HG02588 (cell line): ENCODE data around the gene INPP5F.
A peak's percentile ranks its signal among the peaks of the same experiment; 100 is the strongest.

Experiments used
- ATAC-seq: cut with Tn5 transposase; IDR thresholded peaks from one replicate; pipeline ENCODE4 v1.9.1; 2021; ENCODE audit warnings: mild to moderate bottlenecking, moderate library complexity; ENCODE audit not compliant: unreplicated experiment

Gene INPP5F

DNA sequence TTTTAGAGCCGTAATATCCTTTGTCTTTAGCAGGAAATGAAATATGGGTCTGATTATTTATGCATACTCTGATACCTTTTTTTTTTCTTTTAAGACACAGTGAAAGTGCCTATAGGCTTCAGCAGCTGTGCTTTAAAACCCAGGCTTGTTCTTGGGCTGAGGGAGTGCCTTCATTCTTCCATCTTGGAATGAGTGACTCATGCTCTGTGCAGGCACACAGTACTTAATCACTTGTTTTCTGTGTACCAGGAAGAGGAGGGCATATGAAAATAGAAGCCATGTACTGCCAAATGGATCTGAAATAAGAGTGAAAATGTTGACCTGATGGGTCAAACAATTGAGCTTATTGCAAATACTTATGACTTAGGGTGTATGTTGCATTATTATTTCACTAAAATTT is 12.0 kb downstream of the INPP5F start:
- no peak for ATAC-seq

DNA sequence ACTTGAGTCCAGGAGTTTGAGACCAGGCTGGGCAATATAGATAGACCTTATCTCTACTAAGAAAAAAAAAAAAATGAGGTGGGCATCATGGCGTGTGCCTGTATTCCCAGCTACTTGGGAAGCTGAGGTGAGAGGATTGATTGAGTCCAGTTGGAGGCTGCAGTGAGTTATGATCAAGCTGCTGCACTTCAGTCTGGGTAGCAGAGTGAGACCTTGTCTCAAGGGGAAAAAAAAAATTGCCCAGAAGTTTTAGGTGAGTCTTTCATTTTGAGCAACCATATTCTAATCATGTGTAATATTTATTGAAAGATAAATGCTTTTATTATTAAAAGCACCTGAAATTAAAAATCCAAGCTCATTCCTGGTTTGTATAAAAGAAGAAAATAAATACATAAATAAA is 13.1 kb downstream of the INPP5F start:
- no peak for ATAC-seq

DNA sequence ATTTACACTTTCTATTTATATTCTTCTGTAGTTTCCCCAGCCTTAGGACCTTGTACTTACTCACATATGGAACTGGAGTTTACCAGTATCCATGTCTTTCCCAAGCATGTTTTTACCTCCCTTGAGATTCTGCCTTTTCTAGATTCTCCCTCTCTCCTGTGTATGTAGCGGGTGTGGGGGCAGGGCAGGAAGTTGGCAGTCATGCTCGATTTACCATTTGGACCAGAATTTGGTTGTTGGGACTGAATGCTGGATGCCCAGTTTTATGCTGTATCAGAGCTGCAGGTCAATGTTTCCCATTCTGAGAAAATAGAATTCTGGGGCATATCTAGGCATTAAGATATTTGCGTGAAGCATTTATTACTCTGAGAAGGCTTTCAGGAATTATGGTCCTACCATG is 14.2 kb downstream of the INPP5F start:
- ATAC-seq, result no peak

DNA sequence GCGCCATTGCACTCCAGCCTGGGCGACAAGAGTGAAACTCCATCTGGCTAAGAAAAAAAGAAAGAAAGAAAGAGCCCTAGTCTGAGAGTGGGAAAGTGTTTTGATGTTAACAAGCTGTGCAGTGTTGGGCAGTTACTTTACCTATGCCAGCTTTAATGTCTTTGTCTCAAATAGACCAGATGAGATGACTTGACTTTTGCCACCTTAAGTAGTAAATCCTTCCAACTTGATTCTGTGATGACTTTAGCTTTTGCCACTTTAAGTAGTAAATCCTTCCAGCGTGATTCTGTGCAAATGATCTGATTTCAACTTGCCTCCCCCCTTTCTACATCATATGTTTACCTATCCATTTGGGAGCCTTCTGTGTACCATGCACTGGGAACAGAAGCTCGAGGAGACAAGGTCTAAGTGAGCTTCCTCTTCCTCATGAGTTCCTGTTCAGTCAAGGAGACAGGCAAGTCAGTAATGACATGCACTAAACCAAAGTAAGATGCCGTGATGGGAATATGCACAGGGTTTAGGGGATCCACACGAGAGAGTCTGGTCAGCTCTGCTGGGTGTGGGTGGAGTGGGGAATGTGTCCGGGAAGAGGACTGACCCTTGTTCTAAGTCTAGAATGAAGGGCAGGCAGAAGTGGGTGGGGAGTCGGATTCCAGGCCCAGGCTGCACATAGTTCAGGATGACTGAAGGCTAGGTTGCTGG is 17.2 kb downstream of the INPP5F start:
- ATAC-seq, result no peak

DNA sequence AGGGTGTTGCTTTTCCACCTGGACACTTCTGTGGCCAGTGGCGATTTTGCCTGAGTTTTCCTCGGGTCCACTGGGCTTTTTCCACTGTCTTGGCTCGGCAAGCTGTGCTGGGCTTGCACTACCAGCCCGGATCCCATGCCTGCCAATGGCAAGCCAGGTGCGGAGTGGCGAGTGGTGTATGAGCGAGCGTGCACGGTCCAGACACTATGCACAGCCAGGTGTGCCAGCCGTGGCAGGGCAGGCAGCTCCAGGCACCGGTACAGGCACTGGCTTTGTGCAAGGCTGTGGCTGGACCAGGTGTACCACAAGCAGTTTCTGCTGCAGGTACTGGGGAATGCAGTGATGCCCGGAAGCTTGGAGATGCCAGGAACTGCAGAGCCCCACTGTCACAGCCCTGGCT is 22.1 kb downstream of the INPP5F start:
- no peak for ATAC-seq

DNA sequence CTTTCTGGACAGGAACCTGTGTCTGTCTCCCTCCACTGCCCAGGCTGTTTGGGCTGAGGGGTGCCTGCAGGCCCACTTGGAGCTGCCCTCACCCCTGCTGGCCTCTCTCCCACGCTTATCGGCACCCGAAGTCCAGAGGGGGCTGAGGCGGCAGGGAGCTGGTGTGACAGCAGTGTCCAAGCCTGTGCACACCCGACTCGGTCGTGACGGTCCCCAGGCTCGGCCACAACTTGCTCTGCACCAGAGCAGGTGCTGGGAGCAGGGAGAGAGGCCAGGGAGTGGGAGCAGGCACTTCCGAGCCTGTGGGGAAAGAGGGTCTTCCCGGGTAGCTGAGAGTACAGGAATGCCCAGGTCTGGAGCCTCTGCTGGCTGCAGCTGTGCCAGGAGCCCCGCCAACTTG is 23.0 kb downstream of the INPP5F start:
- ATAC-seq, result no peak

DNA sequence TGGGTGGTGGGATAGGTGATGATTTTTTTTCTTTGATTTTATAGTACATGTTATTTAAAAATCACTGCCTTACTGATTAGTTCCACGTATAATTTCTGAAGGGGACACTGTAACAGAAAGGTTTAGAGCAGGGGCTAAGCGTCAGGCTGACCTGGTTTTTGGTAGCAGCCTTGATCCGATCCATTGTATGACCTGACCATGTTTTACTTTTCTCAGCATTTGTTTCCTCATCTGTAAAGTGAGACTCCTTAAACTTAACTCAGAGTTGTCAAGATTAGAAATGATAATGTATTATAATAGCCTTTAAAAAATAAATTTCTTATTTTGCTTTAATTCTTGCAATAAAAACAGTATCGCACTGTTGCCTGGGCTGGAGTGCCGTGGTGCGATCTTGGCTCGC is 23.6 kb downstream of the INPP5F start:
- no peak for ATAC-seq

DNA sequence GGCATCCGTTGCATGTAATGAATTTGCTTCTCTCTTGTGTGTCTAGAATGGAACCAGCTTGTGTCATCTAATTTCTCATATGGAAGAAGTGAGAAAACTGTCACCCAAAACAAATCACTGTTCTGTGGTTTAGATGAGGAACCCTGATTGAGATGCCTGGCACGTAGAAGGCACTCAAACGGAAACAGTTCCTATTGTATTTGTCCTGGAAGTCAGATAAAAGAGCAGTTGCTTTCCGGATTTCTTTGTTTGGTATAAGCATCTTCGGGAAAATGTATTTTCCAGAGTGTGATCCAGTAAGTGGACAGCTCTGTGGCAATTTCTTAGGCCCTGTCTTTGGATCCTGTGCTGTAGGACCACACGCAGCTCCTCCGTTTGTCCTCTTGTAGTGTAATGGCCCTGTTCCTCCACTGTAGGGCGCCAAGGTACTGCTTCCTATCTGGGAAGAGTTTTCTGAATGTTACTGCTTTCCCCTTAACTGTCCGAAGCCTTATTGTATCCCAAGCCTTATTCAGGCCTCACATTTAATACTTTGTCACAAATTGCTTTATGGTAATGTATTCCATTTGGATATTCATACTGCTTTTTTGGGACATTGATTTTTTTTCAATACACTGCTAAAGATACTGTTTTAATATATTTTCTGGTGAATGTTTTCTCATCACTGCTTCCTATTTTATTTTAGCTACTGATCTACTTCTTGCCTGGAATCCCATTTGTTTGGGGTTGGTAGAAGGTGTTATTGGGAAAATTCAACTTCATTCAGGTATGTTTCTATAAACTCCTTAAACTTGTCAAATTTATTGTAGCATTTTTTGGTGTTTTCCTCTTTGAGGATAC is 24.8 kb downstream of the INPP5F start:
- ATAC-seq, result peak; percentile 71

DNA sequence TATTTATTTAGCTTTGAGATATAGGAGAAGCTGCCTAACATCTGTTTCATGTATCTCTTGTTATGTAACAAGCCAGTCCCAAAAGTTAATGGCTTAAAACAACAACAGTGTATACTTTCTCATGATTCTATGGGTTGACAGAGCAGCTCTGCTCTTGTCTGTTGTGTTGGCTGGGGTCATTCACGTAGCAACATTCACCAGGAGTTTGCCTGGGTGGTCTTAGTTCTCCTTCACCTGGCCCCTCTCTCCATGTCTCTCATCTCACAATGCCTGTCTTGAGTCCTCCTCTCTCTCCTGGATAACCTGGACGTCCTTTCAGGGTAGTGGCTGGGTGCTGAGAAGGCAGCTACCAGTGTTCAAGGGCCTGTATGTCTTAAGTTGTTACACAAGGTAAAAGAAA is 27.5 kb downstream of the INPP5F start:
- ATAC-seq, result no peak

DNA sequence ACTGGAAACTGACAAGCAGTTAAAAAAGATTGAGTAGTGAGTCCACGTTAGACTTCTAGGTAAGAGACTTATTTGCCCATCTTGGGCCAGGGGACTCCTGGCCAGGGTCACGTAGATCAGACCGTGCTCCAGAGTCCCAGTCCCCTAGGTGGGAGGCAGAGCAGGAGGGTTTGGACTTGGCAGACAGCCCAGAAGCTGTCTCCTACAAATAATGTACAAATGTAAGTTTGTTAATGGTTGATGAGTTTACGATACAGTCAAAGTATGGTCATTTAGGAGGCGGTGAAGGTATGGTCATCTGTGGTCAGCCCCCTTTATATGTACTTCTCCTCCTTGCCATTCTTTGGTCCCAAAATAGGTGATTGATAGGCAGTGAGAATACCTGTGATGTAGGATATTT is 28.2 kb downstream of the INPP5F start:
- no peak for ATAC-seq

DNA sequence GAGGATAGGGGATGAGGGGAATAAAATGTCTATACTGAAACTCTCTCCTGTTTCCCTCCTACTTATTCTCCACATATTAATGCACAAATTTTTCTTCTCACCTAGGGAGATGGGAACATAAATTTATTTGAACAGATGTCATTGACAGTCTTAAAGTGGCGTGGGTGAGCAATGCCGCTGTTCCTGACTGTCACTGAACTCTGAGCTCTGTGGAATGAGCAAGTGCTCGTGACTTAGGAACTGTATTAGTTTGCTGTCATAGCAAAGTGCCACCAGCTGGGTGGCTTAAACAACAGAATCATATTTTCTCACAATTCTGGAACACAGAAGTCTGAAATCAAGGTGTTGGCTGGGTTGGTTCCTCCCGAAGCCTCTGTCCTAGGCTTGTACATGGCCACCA is 29.1 kb downstream of the INPP5F start:
- ATAC-seq, result no peak

DNA sequence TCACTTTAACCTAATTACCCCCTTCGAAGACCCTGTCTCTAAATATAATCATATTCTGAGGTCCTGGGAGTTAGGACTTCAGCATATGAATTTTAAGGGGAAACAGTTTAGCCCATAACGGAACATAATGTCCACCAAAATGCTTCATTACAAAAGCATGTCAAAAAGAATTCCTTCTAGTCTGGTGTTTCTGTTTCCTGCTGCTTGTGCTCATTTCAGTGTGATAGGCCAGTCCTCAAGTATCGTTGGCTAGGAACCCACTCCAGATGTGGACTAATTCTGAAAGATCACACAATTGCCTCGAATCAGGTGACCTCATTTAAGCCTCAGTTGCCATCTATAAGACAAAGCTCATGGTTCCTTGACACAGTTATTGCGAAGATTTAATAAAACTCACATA is 29.6 kb downstream of the INPP5F start:
- ATAC-seq, result no peak

DNA sequence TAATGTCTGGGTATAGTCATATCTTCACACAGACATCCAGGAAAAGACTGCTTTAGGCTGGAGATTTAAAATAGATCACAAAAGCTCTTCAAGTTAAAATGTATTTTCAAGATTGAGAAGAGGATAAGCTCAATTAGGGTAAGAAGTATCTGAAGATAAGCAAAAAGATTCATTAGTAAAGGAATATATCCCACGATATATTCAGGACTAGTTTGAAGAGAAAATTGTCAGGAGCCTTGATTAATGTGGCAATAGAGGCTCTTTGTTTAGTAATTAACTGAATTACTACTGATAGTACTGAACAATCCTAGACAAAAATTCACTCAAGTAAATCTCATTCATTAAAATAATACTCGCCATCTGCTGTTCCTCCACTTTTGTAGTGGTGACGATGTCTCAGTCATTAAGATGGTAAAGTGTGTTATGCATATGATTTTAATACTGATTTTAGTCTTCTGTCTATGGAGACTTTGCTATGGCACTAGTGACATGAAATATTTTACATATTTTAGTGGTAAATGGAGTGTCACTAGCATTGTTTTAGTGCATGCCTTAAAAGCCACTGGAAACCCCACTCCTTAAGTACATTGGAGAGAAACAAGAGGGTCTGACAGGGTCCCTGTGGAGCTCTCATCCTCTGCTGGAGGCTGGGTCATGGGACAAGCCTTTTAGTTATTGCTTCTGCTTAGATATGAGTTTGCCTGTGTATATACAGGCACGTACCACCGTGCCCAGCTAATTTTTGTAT is 32.8 kb downstream of the INPP5F start:
- no peak for ATAC-seq

DNA sequence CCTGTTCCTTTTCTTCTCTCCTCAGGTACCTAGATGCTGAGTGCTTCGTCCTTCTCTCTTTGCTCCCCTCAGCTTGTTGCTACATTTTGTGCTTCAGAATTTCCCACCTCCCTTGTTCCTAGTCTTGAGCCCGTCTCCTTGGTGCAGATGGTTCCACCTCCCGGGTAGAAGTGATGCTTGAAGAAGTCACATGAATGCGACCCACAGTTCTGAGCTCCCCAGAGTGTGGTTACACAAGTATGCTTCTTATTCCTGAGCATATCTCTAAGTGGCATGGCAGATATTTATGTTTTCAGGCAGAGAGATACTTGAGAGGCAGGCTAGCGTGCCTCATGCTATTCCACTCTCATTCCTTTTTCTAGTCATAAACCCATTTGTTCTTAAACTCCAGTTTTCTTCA is 34.0 kb downstream of the INPP5F start:
- no peak for ATAC-seq

DNA sequence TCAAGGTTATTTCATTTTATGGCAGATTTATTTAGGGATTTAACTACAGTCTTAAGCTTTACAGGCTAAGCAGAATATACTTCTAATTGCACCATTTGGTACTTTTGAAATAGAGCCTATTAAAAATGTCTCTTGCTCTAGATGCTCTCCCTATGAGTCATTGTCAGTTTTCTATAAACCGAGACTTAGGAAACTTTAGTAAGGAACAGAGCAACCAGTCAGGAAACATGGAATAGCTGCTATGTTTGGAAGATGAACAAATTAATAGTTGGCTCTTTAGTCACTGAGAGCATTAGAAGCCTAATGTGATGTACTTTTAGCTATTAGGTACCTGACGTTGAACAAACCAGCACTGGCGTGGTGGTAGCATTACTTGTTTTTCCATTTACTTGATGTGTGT is 35.3 kb downstream of the INPP5F start:
- ATAC-seq, result no peak

DNA sequence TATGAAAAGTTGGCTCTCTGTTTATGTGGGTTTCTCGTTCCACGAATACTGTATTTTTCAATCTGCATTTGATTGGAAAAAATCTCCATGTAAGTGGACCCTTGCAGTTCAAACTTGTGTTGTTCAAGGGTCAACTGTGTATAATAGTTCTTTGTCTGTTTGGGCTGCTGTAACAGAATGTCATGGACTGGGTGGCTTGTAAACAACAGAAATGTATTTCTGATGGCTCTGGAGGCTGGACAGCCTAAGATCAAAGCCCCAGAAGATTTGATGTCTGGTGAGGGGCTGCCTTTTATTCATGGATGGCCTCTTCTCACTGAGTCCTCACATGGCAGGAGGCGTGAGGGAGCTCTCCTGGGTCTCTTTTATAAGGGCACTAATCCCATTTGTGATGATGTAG is 36.2 kb downstream of the INPP5F start:
- ATAC-seq, result no peak

DNA sequence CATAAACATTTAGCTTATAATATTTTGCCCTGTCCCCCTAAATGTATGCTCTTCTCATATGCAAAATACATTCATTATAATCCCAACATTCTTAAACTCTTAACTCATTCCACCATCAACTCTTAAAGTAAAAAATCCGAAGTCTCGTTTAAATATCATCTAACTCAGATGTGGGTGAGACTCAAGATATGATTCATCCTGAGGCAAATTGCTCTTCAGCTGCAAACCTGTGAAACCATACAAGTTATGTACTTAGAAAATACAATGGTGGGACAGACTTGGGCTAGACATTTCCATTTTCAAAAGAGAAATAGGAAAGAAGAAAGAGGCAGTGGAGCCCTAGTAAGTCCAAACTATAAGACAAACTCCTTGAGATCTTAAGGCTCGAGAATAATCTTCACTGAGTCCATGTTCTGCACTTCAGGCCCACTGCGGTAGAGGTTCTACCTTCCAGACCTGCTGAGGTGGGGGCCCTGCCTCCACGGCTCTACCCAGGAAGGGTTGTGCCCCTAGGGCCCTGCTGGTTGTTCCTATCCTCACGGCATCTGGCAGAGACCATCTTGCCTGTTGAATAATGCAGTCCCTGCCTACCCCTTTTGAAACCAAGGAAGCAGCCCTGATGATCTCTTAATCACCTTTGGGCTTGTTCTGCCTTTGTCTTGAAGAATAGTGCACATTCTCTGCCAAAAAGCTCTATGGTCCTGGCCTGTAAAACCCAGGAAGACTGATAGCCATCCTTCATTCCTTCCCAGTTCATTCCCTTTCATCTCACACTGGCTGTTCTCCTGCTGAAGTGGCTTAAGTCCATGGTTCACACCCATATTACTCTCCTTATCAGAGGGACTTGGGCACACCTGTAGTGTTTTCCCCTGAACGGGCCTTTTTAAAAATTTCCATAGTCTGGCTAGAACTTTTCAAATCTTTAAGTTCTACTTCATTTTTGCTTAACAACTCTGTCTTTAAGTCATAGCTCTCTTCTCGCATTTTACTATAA is 37.3 kb downstream of the INPP5F start:
- ATAC-seq, result no peak

DNA sequence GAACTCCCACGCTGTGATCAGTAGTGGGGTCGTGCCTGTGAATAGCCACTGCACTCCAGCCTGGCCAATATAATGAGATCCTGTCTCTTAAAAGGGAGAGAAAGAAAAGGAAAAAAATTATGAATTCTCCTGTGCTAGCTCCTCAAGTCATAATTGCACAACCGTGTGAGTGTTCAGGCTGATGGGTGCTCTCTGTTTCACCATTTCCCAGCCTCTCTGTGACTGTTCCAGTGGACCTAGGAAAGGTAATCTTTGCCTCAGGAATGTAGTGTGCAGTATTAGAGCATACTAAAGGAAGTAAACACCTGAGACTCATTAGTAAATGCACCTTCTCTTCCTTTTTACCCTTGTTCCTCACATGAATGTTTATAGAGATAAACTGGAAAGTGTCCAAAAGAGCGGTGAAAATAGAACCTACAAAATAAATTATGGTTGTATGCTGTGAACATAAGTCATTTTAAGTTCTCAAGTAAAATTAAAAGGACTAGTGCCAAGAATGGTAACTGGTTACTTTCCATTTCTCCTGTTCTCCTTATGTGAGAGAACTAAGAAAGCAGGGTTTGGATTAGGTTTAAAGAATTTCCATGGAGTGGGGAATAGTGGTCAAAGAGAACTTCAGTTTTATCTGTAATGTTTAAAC is 42.7 kb downstream of the INPP5F start:
- no peak for ATAC-seq

DNA sequence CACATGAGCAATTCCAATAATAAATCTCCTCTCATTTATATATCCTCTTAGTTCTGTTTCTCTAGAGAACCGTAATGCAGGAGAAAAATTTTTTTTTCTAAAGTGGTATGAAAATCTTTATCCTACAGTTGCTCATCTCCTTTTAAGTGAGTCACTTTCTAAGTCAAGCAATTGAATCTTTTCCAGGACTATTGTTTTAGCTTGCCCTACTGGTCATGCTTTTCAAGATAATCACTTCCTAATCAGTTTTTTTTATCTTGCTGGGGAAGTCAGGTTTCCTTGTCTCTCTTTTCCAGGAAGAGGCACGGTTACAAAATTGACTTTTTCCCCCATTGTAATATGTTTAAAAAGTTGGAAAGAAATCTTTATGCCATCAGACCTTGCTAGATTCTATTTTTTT is 44.0 kb downstream of the INPP5F start:
- no peak for ATAC-seq

DNA sequence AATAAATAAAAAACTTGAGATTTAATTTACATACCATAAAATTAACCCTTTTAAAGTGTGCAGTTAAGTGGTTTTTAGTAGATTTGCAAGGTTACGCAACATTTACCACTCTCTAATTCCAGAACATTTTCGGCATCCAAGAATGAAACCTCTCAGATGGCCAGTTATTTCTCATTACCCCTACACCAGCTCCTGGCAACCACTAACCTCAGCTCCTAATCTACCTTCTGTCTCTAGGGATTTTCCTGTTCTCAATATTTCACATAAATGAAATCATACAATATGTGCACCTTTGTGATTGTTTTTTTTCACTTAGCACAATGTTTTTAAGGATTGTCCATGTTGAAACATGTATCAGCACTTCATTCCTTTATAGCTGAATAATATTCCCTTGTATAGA is 45.1 kb downstream of the INPP5F start:
- ATAC-seq, result no peak
